H1 (cell line): ENCODE results near the gene SLC3A2. TPM values are rescaled to one million over a fixed set of nuclear protein-coding genes. Genes with fewer than 3 reads are reported as not detected.

ENCODE experiments used
- CTCF ChIA-PET: fragments of 300-600 bp; sonication (Branson Sonifier 250); formaldehyde crosslinking; loops from one replicate; lab custom pipeline; 2021; ENCODE audit not compliant: partially characterized antibody; lab: Charles Lee
- POLR2A ChIA-PET: fragments of 300-600 bp; sonication (Branson Sonifier 250); formaldehyde crosslinking; loops from one replicate; lab custom pipeline; 2021; ENCODE audit warnings: inconsistent platforms; ENCODE audit not compliant: partially characterized antibody; lab: Charles Lee
- DNase-seq, 2 experiments: peaks; one replicate each; pipeline versions ENCODE4 v3.0.0 to v3.0.0-alpha.2; 2010 to 2022; ENCODE audit warnings: low spot score in 2 of 2, low read depth in 1 of 2, mixed read lengths in 1 of 2
- FAIRE-seq: peaks from 2 replicates; lab custom pipeline; 2011; peaks lifted over from hg19 to GRCh38; lab: Jason Lieb, UNC
- H2AFZ ChIP-seq: 2 replicates; pipeline ENCODE4 v1.8.1; 2012; ENCODE audit warnings: low read length, inconsistent platforms
- H2AK5ac ChIP-seq: 2 replicates; pipeline ENCODE4 v1.6.1; 2013; ENCODE audit warnings: low read depth, low read length
- H2BK120ac ChIP-seq: replicated peaks from 2 replicates; pipeline ENCODE3; 2013; ENCODE audit warnings: low read depth, low read length, inconsistent platforms
- H2BK12ac ChIP-seq: 2 replicates; pipeline ENCODE4 v1.6.1; 2013; ENCODE audit warnings: low read depth, low read length
- H2BK15ac ChIP-seq: 2 replicates; pipeline ENCODE4 v1.6.1; 2013; ENCODE audit warnings: low read length
- H2BK20ac ChIP-seq: 2 replicates; pipeline ENCODE4 v1.6.1; 2013; ENCODE audit warnings: low read length
- H2BK5ac ChIP-seq: 2 replicates; pipeline ENCODE4 v1.6.1; 2013; ENCODE audit warnings: low read depth, low read length
- H3K14ac ChIP-seq: 2 replicates; pipeline ENCODE4 v1.6.1; 2013; ENCODE audit warnings: inconsistent platforms; ENCODE audit not compliant: insufficient read length
- H3K18ac ChIP-seq: 2 replicates; pipeline ENCODE4 v1.6.1; 2013; ENCODE audit warnings: low read length; ENCODE audit errors: extremely low read depth
- H3K23ac ChIP-seq: 2 replicates; pipeline ENCODE4 v1.6.1; 2013; ENCODE audit warnings: inconsistent platforms; ENCODE audit not compliant: insufficient read length
- H3K23me2 ChIP-seq: 2 replicates; pipeline ENCODE4 v1.6.1; 2013; ENCODE audit warnings: low read depth, low read length
- H3K27ac ChIP-seq: 2 replicates; pipeline ENCODE4 v1.6.1; 2011; ENCODE audit warnings: low read depth, low read length, inconsistent platforms
- H3K27me3 ChIP-seq, 4 experiments: replicated peaks in 1 of 4; 1 replicate in 1 of 4; 2 replicates in 3 of 4; pipeline versions ENCODE4 v1.6.1 to v1.8.1; 2011 to 2013; ENCODE audit warnings: low read length in 3 of 4, mild to moderate bottlenecking in 3 of 4, inconsistent platforms in 2 of 4, mixed read lengths in 2 of 4, moderate library complexity in 1 of 4; ENCODE audit not compliant: control insufficient read depth in 3 of 4, insufficient read depth in 3 of 4; ENCODE audit errors: extremely low read depth in 1 of 4
- H3K36me3 ChIP-seq, 4 experiments: 2 replicates each; pipeline versions ENCODE4 v1.6.1 to v1.8.1; 2011 to 2013; ENCODE audit warnings: mild to moderate bottlenecking in 4 of 4, low read length in 3 of 4, moderate library complexity in 2 of 4, control low read depth in 1 of 4, inconsistent platforms in 1 of 4; ENCODE audit not compliant: insufficient read depth in 4 of 4, control insufficient read depth in 2 of 4
- H3K4ac ChIP-seq: replicated peaks from 2 replicates; pipeline ENCODE3; 2013; ENCODE audit warnings: low read length, low read depth, mixed read lengths, inconsistent platforms; ENCODE audit not compliant: insufficient read length
- H3K4me1 ChIP-seq, 4 experiments: replicated peaks in 1 of 4; 1 replicate in 1 of 4; 2 replicates in 3 of 4; pipeline versions ENCODE4 v1.6.1 to v1.8.1; 2011 to 2013; ENCODE audit warnings: low read length in 3 of 4, inconsistent platforms in 2 of 4, mixed read lengths in 1 of 4; ENCODE audit not compliant: insufficient read depth in 4 of 4, control insufficient read depth in 3 of 4
- H3K4me2 ChIP-seq, 2 experiments: 2 replicates each; pipeline versions ENCODE4 v1.6.1 to v1.8.1; 2011 to 2013; ENCODE audit warnings: low read depth in 2 of 2, low read length in 2 of 2, control low read depth in 1 of 2, inconsistent platforms in 1 of 2, mild to moderate bottlenecking in 1 of 2; ENCODE audit not compliant: insufficient read depth in 1 of 2
- H3K4me3 ChIP-seq, 4 experiments: fragments of 200-600, 300-600 bp in 1 of 4; sonication (generic), shearing (Covaris generic), sonication (Bioruptor Twin) in 1 of 4; 2 replicates each; pipeline versions ENCODE4 v1.5.1 to v1.8.1; 2011 to 2016; ENCODE audit warnings: low read length in 4 of 4, low read depth in 3 of 4, control low read depth in 2 of 4, inconsistent platforms in 2 of 4, mild to moderate bottlenecking in 2 of 4, mixed read lengths in 1 of 4, moderate library complexity in 1 of 4; ENCODE audit not compliant: insufficient read depth in 2 of 4; ENCODE audit errors: extremely low read depth in 1 of 4
- H3K56ac ChIP-seq: replicated peaks from 2 replicates; pipeline ENCODE3; 2013; ENCODE audit warnings: low read depth, mild to moderate bottlenecking, mixed read lengths, low read length, inconsistent platforms; ENCODE audit not compliant: insufficient read length
- H3K79me1 ChIP-seq: 2 replicates; pipeline ENCODE4 v1.6.1; 2013; ENCODE audit warnings: low read depth, low read length, control low read depth
- H3K79me2 ChIP-seq, 2 experiments: 2 replicates each; pipeline versions ENCODE4 v1.6.1 to v1.8.1; 2012 to 2013; ENCODE audit warnings: low read length in 2 of 2, mild to moderate bottlenecking in 2 of 2, inconsistent platforms in 1 of 2; ENCODE audit not compliant: insufficient read depth in 2 of 2, control insufficient read depth in 1 of 2
- H3K9ac ChIP-seq, 4 experiments: replicated peaks in 1 of 4; 1 replicate in 1 of 4; 2 replicates in 3 of 4; pipeline versions ENCODE4 v1.6.1 to v1.8.1; 2011 to 2013; ENCODE audit warnings: low read depth in 3 of 4, low read length in 3 of 4, control low read depth in 2 of 4, mild to moderate bottlenecking in 2 of 4, moderate library complexity in 2 of 4, inconsistent platforms in 1 of 4; ENCODE audit errors: extremely low read depth in 1 of 4
- H3K9me3 ChIP-seq, 2 experiments: 2 replicates each; pipeline versions ENCODE4 v1.6.1 to v1.8.1; 2012 to 2013; ENCODE audit warnings: mild to moderate bottlenecking in 2 of 2, moderate library complexity in 2 of 2, control low read depth in 1 of 2, inconsistent platforms in 1 of 2, low read depth in 1 of 2, low read length in 1 of 2, mixed read lengths in 1 of 2; ENCODE audit not compliant: insufficient read depth in 2 of 2
- H4K20me1 ChIP-seq, 2 experiments: replicated peaks in 1 of 2; 2 replicates each; pipeline versions ENCODE3 to v1.8.1; 2011 to 2013; ENCODE audit warnings: inconsistent platforms in 2 of 2, low read length in 2 of 2, mild to moderate bottlenecking in 1 of 2; ENCODE audit not compliant: insufficient read depth in 2 of 2, control insufficient read depth in 1 of 2
- H4K5ac ChIP-seq: 2 replicates; pipeline ENCODE4 v1.6.1; 2013; ENCODE audit warnings: low read length, low read depth, mixed read lengths, inconsistent platforms; ENCODE audit not compliant: insufficient read length
- H4K8ac ChIP-seq: 2 replicates; pipeline ENCODE4 v1.8.0; 2013; ENCODE audit warnings: mild to moderate bottlenecking, moderate library complexity, low read length, inconsistent platforms; ENCODE audit not compliant: insufficient read depth; ENCODE audit errors: extremely low read depth
- H4K91ac ChIP-seq: replicated peaks from 2 replicates; pipeline ENCODE3; 2013; ENCODE audit warnings: low read length, mixed read lengths, inconsistent platforms; ENCODE audit not compliant: insufficient read length
- CTCF ChIP-seq, 3 experiments: IDR thresholded peaks; 1 replicate in 2 of 3; 2 replicates in 1 of 3; pipeline versions ENCODE4 v1.5.1 to v1.6.1; 2011; ENCODE audit warnings: low read length in 3 of 3, mild to moderate bottlenecking in 3 of 3, inconsistent platforms in 2 of 3, low read depth in 1 of 3, moderate library complexity in 1 of 3; ENCODE audit not compliant: insufficient read depth in 1 of 3; ENCODE audit errors: control extremely low read depth in 1 of 3
- USF2 ChIP-seq: IDR thresholded peaks from 2 replicates; pipeline ENCODE4 v1.6.1; 2011; ENCODE audit warnings: low read length, improper control_type of control experiment
- WGBS, 2 experiments: shearing (Covaris generic) in 1 of 2; methylation state at CpG; one replicate each; pipeline versions ENCODE4 v1.1.6 to v1.1.7; 2013 to 2015; ENCODE audit warnings: low lambda C conversion rate in 2 of 2, mixed read lengths in 2 of 2, inconsistent platforms in 1 of 2, low coverage in 1 of 2, missing lambda C conversion rate in 1 of 2; ENCODE audit not compliant: insufficient replicate concordance in 2 of 2, insufficient coverage in 1 of 2, insufficient read length in 1 of 2; ENCODE audit errors: extremely low coverage in 1 of 2, missing lambda C conversion rate in 1 of 2; 5-methylcytosine and 5-hydroxymethylcytosine counted together
- polyA plus RNA-seq, 7 experiments: library from polyadenylated mRNA; depleted of rRNA in 3 of 7; stranded (reverse) in 5 of 7; unstranded in 2 of 7; fragments of >200 nt in 5 of 7; fragments of 200-250 nt in 2 of 7; gene quantifications; 1 replicate in 5 of 7; 2 replicates in 1 of 7; 4 replicates in 1 of 7; pipeline versions ENCODE4 v1.2.1 to v1.2.3, GENCODE V29; 2011 to 2013; ENCODE audit warnings: missing spikeins in 2 of 7, mixed read lengths in 2 of 7
- total RNA-seq: library from RNA; stranded (reverse); fragmentation: NEBNext Ultra II Directional; extraction: Animal tissue kit (Norgen Biotek cat#: 25700); gene quantifications from 2 replicates; pipeline ENCODE4 v1.2.1, GENCODE V29; 2021

SLC3A2 gene
- total and polyA plus RNA-seq, 2 of the 8 experiments (the other 6 are each of a cell fraction or from before 2014, with no cell fraction given): 410 to 435 TPM

GRCh38 chr11:62889126-62889483, 8.4 kb downstream of the SLC3A2 start:
- Histone ChIP-seq H3K14ac (no peak overlapping the region), H4K20me1 (peaks cover 12 to 19% of the 10 kb centered on the region in 2 experiments), H3K23me2 (no peaks in the 10 kb centered on the region), H3K79me2 (peaks cover 0 to 17% of the 10 kb centered on the region in 2 experiments; a peak in 3 of 4 replicates), H3K79me1 (peaks cover 2% of the 10 kb centered on the region; the same call in 1 of the 2 replicates), H3K27me3 (no peaks in the 10 kb centered on the region), H3K23ac (no peak overlapping the region), H4K8ac (no peak overlapping the region), H2AK5ac (no peak overlapping the region), H3K27ac (0 out of 2 replicates have a peak overlapping the region, but pooled peaks have one; percentile 2), H4K91ac (no peak overlapping the region), H3K4me1 (peaks cover 0 to 5% (median 0%) of the 10 kb centered on the region in 4 experiments; a peak in 3 of 7 replicates), H2BK120ac (no peak overlapping the region), H3K56ac (no peak overlapping the region), H2BK5ac (no peak overlapping the region), H3K36me3 (peaks cover 42 to 60% (median 54%) of the 10 kb centered on the region in 4 experiments), H3K9ac (no peak overlapping the region), H2BK15ac (no peak overlapping the region), H3K18ac (no peak overlapping the region), H3K4me3 (no peak overlapping the region), H2BK20ac (no peak overlapping the region), H2AFZ (no peak overlapping the region), H3K4ac (no peak overlapping the region), H2BK12ac (no peak overlapping the region), H4K5ac (no peak overlapping the region), H3K9me3 (no peaks in the 10 kb centered on the region), H3K4me2 (no peak overlapping the region)
- 90% methylated on average over 2 of the region's 2 CpGs; no CpG with 5 or more reads in 1 of the 2 experiments for WGBS, 2 experiments
- CTCF ChIA-PET: interaction anchor here (1.4 kb wide), 2 partner anchors 102 to 103 kb away, joined by 3 read pairs; partner anchors contain the start of gene TMEM179B
- FAIRE-seq: no peak
- no peak for DNase-seq
- POLR2A ChIA-PET: interaction anchor here (0.8 to 57.8 kb wide), 20 partner anchors 11 to 224 kb away, joined by 3 to 2104 read pairs (median 5); partner anchors contain the start of genes C11orf98, CHRM1, CSKMT and LBHD1
- TF ChIP-seq CTCF (IDR thresholded peaks at IDR 0.05; ENCODE audit: control extremely low read depth in 1 of 3, insufficient read depth in 1 of 3, low read depth in 1 of 3, low read length in 3 of 3): no peak
- TF ChIP-seq USF2: peak; percentile 6; the same call in 1 of the 2 replicates
